ENCODE data around the gene GGN. TPM values are rescaled to one million over a fixed set of nuclear protein-coding genes. Genes with fewer than 3 reads are reported as not detected.

Gene GGN
- total and polyA plus RNA-seq, 9 of the 15 experiments (the other 6 are each of a cell fraction or from before 2014, with no cell fraction given): 0.15 to 0.33 TPM; not detected in 7

- TF ChIP-seq MITF (IDR thresholded peaks at IDR 0.05): no peak
- peak; percentile 61; the same call in 1 of the 2 replicates for TF ChIP-seq NKRF (IDR thresholded peaks at IDR 0.05; ENCODE audit: borderline replicate concordance)
- no peak for TF ChIP-seq PBX2 (CRISPR knock-in tag; IDR thresholded peaks at IDR 0.05; ENCODE audit: low read depth)
- peak; percentile 54 for TF ChIP-seq PBX2 (tag; conservative IDR thresholded peaks at IDR 0.05; ENCODE audit: low read depth)
- TF ChIP-seq HDAC1 (IDR thresholded peaks at IDR 0.05): peak in 1 of 2 experiments; percentile 77; a peak in 2 of 4 replicates
- TF ChIP-seq THRB (CRISPR knock-in tag; conservative IDR thresholded peaks at IDR 0.05): no peak
- peak; percentile 50; the same call in 1 of the 2 replicates for TF ChIP-seq STAT5A (IDR thresholded peaks at IDR 0.05; ENCODE audit: borderline replicate concordance, low read length)
- peak; percentile 9; the same call in 1 of the 2 replicates for TF ChIP-seq EP300 (IDR thresholded peaks at IDR 0.05; ENCODE audit: low read length)
- peak; percentile 78 for TF ChIP-seq MXI1 (IDR thresholded peaks at IDR 0.05; ENCODE audit: low read depth, low read length)
- no peak for TF ChIP-seq NFYB (IDR thresholded peaks at IDR 0.05; ENCODE audit: extremely low read depth, insufficient read length)
- TF ChIP-seq POLR2AphosphoS5 (IDR thresholded peaks at IDR 0.05; ENCODE audit: control insufficient read depth, insufficient read depth, low read depth, low read length): peak; percentile 79
- peak; percentile 86 for TF ChIP-seq MEIS2 (IDR thresholded peaks at IDR 0.05; ENCODE audit: partially characterized antibody)
- no peak for TF ChIP-seq THRAP3 (IDR thresholded peaks at IDR 0.05; ENCODE audit: borderline replicate concordance)
- TF ChIP-seq ZFP36 (IDR thresholded peaks at IDR 0.05; ENCODE audit: low read depth, low read length, partially characterized antibody): peak; percentile 19
- TF ChIP-seq TAF1 (IDR thresholded peaks at IDR 0.05; ENCODE audit: control insufficient read depth, extremely low read depth, insufficient read depth, low read length, severe bottlenecking): no peak
- TF ChIP-seq GATA2 (CRISPR knock-in tag; IDR thresholded peaks at IDR 0.05): peak; percentile 55; the same call in 1 of the 2 replicates
- 0 out of 2 replicates have a peak, but pooled peaks have one; percentile 64 for TF ChIP-seq TGIF2 (CRISPR knock-in tag; IDR thresholded peaks at IDR 0.05)
- peak; percentile 50; the same call in 1 of the 2 replicates for TF ChIP-seq ZNF24 (IDR thresholded peaks at IDR 0.05)
- TF ChIP-seq XRCC3 (IDR thresholded peaks at IDR 0.05): no peak
- peak; percentile 34 for TF ChIP-seq MTA2 (IDR thresholded peaks at IDR 0.05; ENCODE audit: low read depth)
These were observed 17.5 kb downstream of the GGN start (continued) for GRCh38 chr19:38370299-38370698.

Data from K562 (cell line).